Gastroesophageal sphincter (tissue), 3 donors: ENCODE data around the gene SLC44A4.

Source experiments
- POLR2A ChIP-seq, 2 donors: fragments of 450-650 bp; IDR thresholded peaks; one replicate each; pipeline ENCODE4 v1.6.1; 2017; ENCODE audit warnings: antibody characterized with exemption in 2 of 2, mild to moderate bottlenecking in 2 of 2, moderate library complexity in 1 of 2
- TF ChIP-seq, protein P1 (sequence below), 4 experiments: fragments of 200-600 bp in 2 of 4; fragments of 450-650 bp in 2 of 4; sonication (generic) in 1 of 4; IDR thresholded peaks; one replicate each; pipeline ENCODE4 v1.5.1; 2017 to 2019; ENCODE audit warnings: antibody characterized with exemption in 4 of 4, mild to moderate bottlenecking in 2 of 4, moderate library complexity in 2 of 4

DNA sequence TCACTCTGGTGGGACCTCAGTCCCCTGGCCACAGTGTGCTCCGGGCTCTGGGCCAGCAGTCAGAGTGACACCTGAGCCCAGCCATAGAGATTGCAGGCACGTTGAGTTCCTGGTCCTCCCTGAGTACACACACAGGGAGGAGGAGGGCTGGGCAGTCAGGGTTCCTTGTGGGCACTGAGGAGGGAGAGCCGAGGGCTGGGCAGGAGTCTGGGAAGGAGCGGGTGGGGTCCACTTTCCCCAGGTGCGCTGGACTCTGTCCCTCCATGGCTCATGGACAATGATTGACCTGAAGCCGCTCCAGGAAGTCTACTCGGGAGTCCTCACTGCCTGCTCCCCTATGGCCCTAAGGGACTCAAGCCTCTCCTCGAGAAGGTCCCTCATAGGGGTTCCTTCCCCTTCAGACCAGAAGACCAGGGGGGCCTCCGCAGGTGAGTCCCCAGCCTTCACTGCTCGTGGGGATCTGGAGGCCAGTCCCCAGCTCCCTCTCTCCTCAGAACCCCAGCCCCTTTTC, 1.1 kb downstream of the SLC44A4 start:
- TF ChIP-seq POLR2A (IDR thresholded peaks at IDR 0.05) = no peak
- TF ChIP-seq, protein P1, sequence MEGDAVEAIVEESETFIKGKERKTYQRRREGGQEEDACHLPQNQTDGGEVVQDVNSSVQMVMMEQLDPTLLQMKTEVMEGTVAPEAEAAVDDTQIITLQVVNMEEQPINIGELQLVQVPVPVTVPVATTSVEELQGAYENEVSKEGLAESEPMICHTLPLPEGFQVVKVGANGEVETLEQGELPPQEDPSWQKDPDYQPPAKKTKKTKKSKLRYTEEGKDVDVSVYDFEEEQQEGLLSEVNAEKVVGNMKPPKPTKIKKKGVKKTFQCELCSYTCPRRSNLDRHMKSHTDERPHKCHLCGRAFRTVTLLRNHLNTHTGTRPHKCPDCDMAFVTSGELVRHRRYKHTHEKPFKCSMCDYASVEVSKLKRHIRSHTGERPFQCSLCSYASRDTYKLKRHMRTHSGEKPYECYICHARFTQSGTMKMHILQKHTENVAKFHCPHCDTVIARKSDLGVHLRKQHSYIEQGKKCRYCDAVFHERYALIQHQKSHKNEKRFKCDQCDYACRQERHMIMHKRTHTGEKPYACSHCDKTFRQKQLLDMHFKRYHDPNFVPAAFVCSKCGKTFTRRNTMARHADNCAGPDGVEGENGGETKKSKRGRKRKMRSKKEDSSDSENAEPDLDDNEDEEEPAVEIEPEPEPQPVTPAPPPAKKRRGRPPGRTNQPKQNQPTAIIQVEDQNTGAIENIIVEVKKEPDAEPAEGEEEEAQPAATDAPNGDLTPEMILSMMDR (IDR thresholded peaks at IDR 0.05) = no peak
